Measurements from ENCODE around the gene CHFR.

GRCh38 chr12:132787877-132788276, 99.5 kb downstream of the CHFR start:
- TF ChIP-seq CTCF (IDR thresholded peaks at IDR 0.05 in 4 of 5, conservative IDR thresholded peaks at IDR 0.05 in 1 of 5) = no peak
- no peak for TF ChIP-seq POLR2A (IDR thresholded peaks at IDR 0.05)
